ENCODE data around the gene CENPB. TPM values are rescaled to one million over a fixed set of nuclear protein-coding genes. Genes with fewer than 3 reads are reported as not detected.
"Not testable (repeated sequence)": the region's sequence is repeated elsewhere in the genome, so short reads cannot be mapped to it uniquely, and the experiment has no call there.

CENPB gene
- polyA plus RNA-seq, 3 donors, result 41.5 to 49.7 (median 48.4) TPM

GRCh38 chr20:3796477-3797225 lies 10.1 kb upstream of the CENPB start:
- DNase-seq, result no peak

GRCh38 chr20:3795511-3796468 lies 9.2 kb upstream of the CENPB start, which contains the start of gene CDC25B:
TSS of gene CDC25B (plus strand) at chr20:3796310. CDS start at chr20:3796532, 222 bp downstream.
- peak; percentile 92 for DNase-seq

- DNase-seq, result no peak
These were observed 8.3 kb upstream of the CENPB start for GRCh38 chr20:3794701-3795420.

GRCh38 chr20:3794168-3794567 lies 7.6 kb upstream of the CENPB start:
- not testable (repeated sequence) for DNase-seq

- not testable (repeated sequence) for DNase-seq
These were observed 2.7 kb upstream of the CENPB start for GRCh38 chr20:3789201-3789600.

GRCh38 chr20:3788685-3789155 lies 2.2 kb upstream of the CENPB start:
- no peak for DNase-seq

- no peak for DNase-seq
These were observed 929 bp upstream of the CENPB start for GRCh38 chr20:3787324-3788014.

- DNase-seq, result no peak
These were observed 435 bp downstream of the CENPB start for GRCh38 chr20:3786126-3786484.

- no peak for DNase-seq
These were observed 1.1 kb downstream of the CENPB start for GRCh38 chr20:3785240-3786125.

- DNase-seq, result no peak
These were observed 1.7 kb downstream of the CENPB start for GRCh38 chr20:3784863-3785239.

- no peak for DNase-seq
These were observed 2.2 kb downstream of the CENPB start for GRCh38 chr20:3784216-3784853.

GRCh38 chr20:3783511-3784195 lies 2.9 kb downstream of the CENPB start:
- no peak for DNase-seq

- DNase-seq, result no peak
These were observed 3.5 kb downstream of the CENPB start for GRCh38 chr20:3783068-3783489.

GRCh38 chr20:3782597-3782996 lies 3.9 kb downstream of the CENPB start:
- DNase-seq, result no peak

- DNase-seq, result peak; percentile 95
These were observed 5.2 kb downstream of the CENPB start, which contains the start of gene SPEF1 for GRCh38 chr20:3781153-3781910. TSS of gene SPEF1 (minus strand) at chr20:3781448. CDS start at chr20:3781287, 161 bp downstream.

- DNase-seq, result no peak
These were observed 7.6 kb downstream of the CENPB start for GRCh38 chr20:3778976-3779375.

- no peak for DNase-seq
These were observed 8.6 kb downstream of the CENPB start for GRCh38 chr20:3777716-3778629.
